Erythroblast (primary cell): ENCODE measurements around the gene CYP27B1.

ENCODE experiments used
- GATA1 ChIP-seq: IDR thresholded peaks from 2 replicates; pipeline ENCODE4 v1.6.1; 2011; ENCODE audit warnings: low read depth, mild to moderate bottlenecking, control low read depth, low read length, moderate library complexity
- POLR2A ChIP-seq: IDR thresholded peaks from 2 replicates; pipeline ENCODE4 v1.6.1; 2011; ENCODE audit warnings: mild to moderate bottlenecking, low read length

- TF ChIP-seq POLR2A (no peak), GATA1 (no peak)
Measured at GRCh38 chr12:57733928-57734327, 33.0 kb downstream of the CYP27B1 start.
